HepG2 (cell line): Measurements from ENCODE around the gene REELD1. TPM values are rescaled to one million over a fixed set of nuclear protein-coding genes. Genes with fewer than 3 reads are reported as not detected.

Experiments used
- ATAC-seq: fragments of 200-7000 bp; cut with Tn5 transposase; 3 replicates; pipeline ENCODE4 v1.9.1; 2020; ENCODE audit warnings: mild to moderate bottlenecking, moderate library complexity
- BruUV-seq: library from RNA; stranded (reverse); fragments of 400-500 nt; replicated peaks from 2 replicates; lab custom pipeline; 2021; lab: Mats Ljungman, UMichigan
- CTCF ChIA-PET: fragments of 300-600 bp; formaldehyde crosslinking; extraction: SDS; loops from one replicate; lab custom pipeline; 2021; ENCODE audit warnings: low total read pairs, inconsistent platforms, low intra/inter-chr PET ratio; lab: Yijun Ruan, JAX
- POLR2A ChIA-PET: fragments of 350-600 bp; sonication (Branson Sonifier 250); formaldehyde crosslinking; loops from one replicate; lab custom pipeline; 2020; ENCODE audit warnings: antibody characterized with exemption, inconsistent platforms; lab: Yijun Ruan, JAX
- DNase-seq: peaks from one replicate; pipeline ENCODE4 v3.0.0-alpha.2; 2015; ENCODE audit warnings: low spot score
- FAIRE-seq: peaks from 3 replicates; lab custom pipeline; 2011; peaks lifted over from hg19 to GRCh38; lab: Jason Lieb, UNC
- H2AFZ ChIP-seq: one replicate; pipeline ENCODE4 v1.6.1; 2011; ENCODE audit warnings: low read length, inconsistent platforms
- H3K27ac ChIP-seq: fragments of 300-600 bp; 3 replicates; pipeline ENCODE4 v1.8.0; 2011; ENCODE audit warnings: mixed run types, mild to moderate bottlenecking, mixed read lengths, low read length, inconsistent platforms; ENCODE audit not compliant: insufficient read depth; ENCODE audit errors: extremely low read length
- H3K27me3 ChIP-seq, 2 experiments: fragments of 200-600 bp in 1 of 2; 2 replicates in 1 of 2; 3 replicates in 1 of 2; pipeline versions ENCODE4 v1.6.0 to v1.8.0; 2011; ENCODE audit warnings: low read length in 2 of 2, mild to moderate bottlenecking in 2 of 2, moderate library complexity in 2 of 2, inconsistent platforms in 1 of 2; ENCODE audit not compliant: insufficient read depth in 2 of 2, control insufficient read depth in 1 of 2
- H3K36me3 ChIP-seq, 2 experiments: fragments of 200-600 bp in 1 of 2; replicated peaks in 1 of 2; 2 replicates in 1 of 2; 3 replicates in 1 of 2; pipeline versions ENCODE4 v1.5.1 to v1.8.0; 2011; ENCODE audit warnings: low read length in 2 of 2, inconsistent platforms in 1 of 2; ENCODE audit not compliant: insufficient read depth in 2 of 2, control insufficient read depth in 1 of 2
- H3K4me1 ChIP-seq: 2 replicates; pipeline ENCODE4 v1.5.1; 2012; ENCODE audit warnings: low read length, inconsistent platforms; ENCODE audit not compliant: insufficient read depth
- H3K4me2 ChIP-seq: 2 replicates; pipeline ENCODE4 v1.6.0; 2011; ENCODE audit warnings: low read depth, low read length, inconsistent platforms
- H3K4me3 ChIP-seq, 3 experiments: fragments of 200-600 bp in 1 of 3; sonication (generic), shearing (Covaris generic) in 1 of 3; replicated peaks in 1 of 3; 2 replicates each; pipeline ENCODE4 v1.5.1; 2011 to 2016; ENCODE audit warnings: low read length in 3 of 3, inconsistent platforms in 2 of 3, low read depth in 2 of 3, mild to moderate bottlenecking in 2 of 3, control low read depth in 1 of 3, mixed read lengths in 1 of 3; ENCODE audit not compliant: insufficient read depth in 1 of 3
- H3K79me2 ChIP-seq: one replicate; pipeline ENCODE4 v1.6.1; 2011; ENCODE audit warnings: low read length, inconsistent platforms; ENCODE audit not compliant: insufficient read depth
- H3K9ac ChIP-seq: 2 replicates; pipeline ENCODE4 v1.6.0; 2011; ENCODE audit warnings: mild to moderate bottlenecking, low read depth, low read length, inconsistent platforms; ENCODE audit not compliant: insufficient read depth
- H3K9me3 ChIP-seq: 2 replicates; pipeline ENCODE4 v1.5.1; 2012; ENCODE audit warnings: mild to moderate bottlenecking, low read length
- H4K20me1 ChIP-seq: 2 replicates; pipeline ENCODE4 v1.6.0; 2011; ENCODE audit warnings: inconsistent platforms, mild to moderate bottlenecking, low read length, moderate library complexity; ENCODE audit not compliant: insufficient read depth
- EED ChIP-seq: sonication (generic); formaldehyde crosslinking; IDR thresholded peaks from 2 replicates; pipeline ENCODE4 v1.5.0; 2020; ENCODE audit warnings: mild to moderate bottlenecking, missing genetic modification reagents
- IRF1 ChIP-seq: sonication (generic); formaldehyde crosslinking; IDR thresholded peaks from 2 replicates; pipeline ENCODE4 v1.4.0; 2020; ENCODE audit warnings: low read depth, mild to moderate bottlenecking, missing genetic modification reagents
- KDM5A ChIP-seq: fragments of 200-600 bp; sonication (generic); IDR thresholded peaks from 2 replicates; pipeline ENCODE4 v1.7.0; 2018; ENCODE audit warnings: antibody characterized with exemption, mild to moderate bottlenecking, low read length, borderline replicate concordance
- KDM5B ChIP-seq: sonication (generic); formaldehyde crosslinking; IDR thresholded peaks from 2 replicates; pipeline ENCODE4 v1.4.0; 2020; ENCODE audit warnings: missing genetic modification reagents, mild to moderate bottlenecking, borderline replicate concordance
- MLXIP ChIP-seq: sonication (generic); formaldehyde crosslinking; IDR thresholded peaks from 2 replicates; pipeline ENCODE4 v1.9.0; 2021; ENCODE audit warnings: missing genetic modification reagents, borderline replicate concordance
- MTF1 ChIP-seq: sonication (generic); formaldehyde crosslinking; IDR thresholded peaks from 2 replicates; pipeline ENCODE4 v1.5.0; 2020; ENCODE audit warnings: missing genetic modification reagents
- NAIF1 ChIP-seq: sonication (generic); formaldehyde crosslinking; IDR thresholded peaks from 2 replicates; pipeline ENCODE4 v1.5.0; 2020; ENCODE audit warnings: mild to moderate bottlenecking, missing genetic modification reagents, borderline replicate concordance
- RNF2 ChIP-seq: fragments of 450-650 bp; conservative IDR thresholded peaks from 2 replicates; pipeline ENCODE4 v1.6.1; 2016; ENCODE audit warnings: low read depth
- TSC22D2 ChIP-seq: sonication (generic); formaldehyde crosslinking; IDR thresholded peaks from 2 replicates; pipeline ENCODE4 v1.5.1; 2020; ENCODE audit warnings: missing genetic modification reagents, mild to moderate bottlenecking, borderline replicate concordance
- ZFP1 ChIP-seq: IDR thresholded peaks from 2 replicates; pipeline ENCODE4 v1.6.1; 2016
- ZFY ChIP-seq: sonication (generic); formaldehyde crosslinking; IDR thresholded peaks from 2 replicates; pipeline ENCODE4 v1.4.0; 2020; ENCODE audit warnings: missing genetic modification reagents
- ZNF12 ChIP-seq: sonication (generic); formaldehyde crosslinking; IDR thresholded peaks from 2 replicates; pipeline ENCODE4 v1.5.0; 2020; ENCODE audit warnings: missing genetic modification reagents
- ZNF260 ChIP-seq: sonication (generic); formaldehyde crosslinking; IDR thresholded peaks from 2 replicates; pipeline ENCODE4 v1.4.0; 2020; ENCODE audit warnings: missing genetic modification reagents, low read depth, mild to moderate bottlenecking, borderline replicate concordance
- ZNF296 ChIP-seq: sonication (generic); formaldehyde crosslinking; conservative IDR thresholded peaks from 2 replicates; pipeline ENCODE4 v1.5.0; 2020; ENCODE audit warnings: mild to moderate bottlenecking, missing genetic modification reagents
- whole genome bisulfite sequencing: methylation state at CpG from one replicate; pipeline ENCODE4 v1.1.6; 2017; ENCODE audit warnings: low lambda C conversion rate; 5-methylcytosine and 5-hydroxymethylcytosine counted together
- in situ Hi-C: cut with HindIII; loops from 2 replicates; pipeline ENCODE4 v1.10.0; 2017; ENCODE audit warnings: low pct_unique_long_range_greater_than_20kb; ENCODE audit not compliant: extremely low pct_ligation_motif_present
- intact Hi-C: fragments of 100-400 bp; cut with micrococcal nuclease; formaldehyde crosslinking; loops from one replicate; pipeline ENCODE4 v1.10.0; 2022; ENCODE audit not compliant: unreplicated experiment
- polyA plus RNA-seq, 8 experiments: library from polyadenylated mRNA; depleted of rRNA in 3 of 8; stranded (reverse) in 7 of 8; unstranded in 1 of 8; fragments of >200 nt; fragmentation: Illumina TruSeq in 4 of 8; extraction: Trizol in 4 of 8; gene quantifications; 2 replicates each; pipeline versions ENCODE4 v1.2.1 to v1.2.3, GENCODE V29; 2011 to 2016; ENCODE audit warnings: low read depth in 4 of 8, missing spikeins in 1 of 8, mixed read lengths in 1 of 8; ENCODE audit not compliant: insufficient read depth in 1 of 8
- total RNA-seq, 5 experiments: library from RNA; depleted of rRNA; stranded (reverse); fragments of >200 nt; fragmentation: Illumina TruSeq; extraction: Trizol; gene quantifications; 2 replicates each; pipeline ENCODE4 v1.2.3, GENCODE V29; 2016; ENCODE audit warnings: low read depth in 1 of 5
- TF ChIP-seq, protein P1 (sequence below): IDR thresholded peaks from 2 replicates; pipeline ENCODE4 v1.6.1; 2018; ENCODE audit warnings: missing genetic modification reagents

The REELD1 gene
- total and polyA plus RNA-seq, 2 of the 13 experiments (the other 11 are each of a cell fraction or from before 2014, with no cell fraction given): 0.04 to 0.26 TPM

- POLR2A ChIA-PET: no interaction called here
- 99% methylated on average over 3 of the region's 3 CpGs for WGBS
- H3K27me3 ChIP-seq: no peaks in the 10 kb centered on the region
Measured at GRCh38 chr4:146182443-146182842, 31.9 kb upstream of the REELD1 start.

More at GRCh38 chr4:146182443-146182842, 31.9 kb upstream of the REELD1 start:
- H4K20me1 ChIP-seq: no peaks in the 10 kb centered on the region; the same call in 1 of the 2 replicates
- no peak overlapping the region for H3K4me3 ChIP-seq
- no TSS peak for BruUV-seq
- no peaks in the 10 kb centered on the region for H3K9me3 ChIP-seq
- no peak overlapping the region for H3K4me2 ChIP-seq
- peaks cover 4 to 29% of the 10 kb centered on the region in 2 experiments; a peak in 2 of 5 replicates for H3K36me3 ChIP-seq
- CTCF ChIA-PET: no interaction called here
- intact Hi-C loops: no loop called here
- in situ Hi-C loops: no loop called here
- no peak for FAIRE-seq
- H2AFZ ChIP-seq: no peak overlapping the region
- TF ChIP-seq, protein P1, sequence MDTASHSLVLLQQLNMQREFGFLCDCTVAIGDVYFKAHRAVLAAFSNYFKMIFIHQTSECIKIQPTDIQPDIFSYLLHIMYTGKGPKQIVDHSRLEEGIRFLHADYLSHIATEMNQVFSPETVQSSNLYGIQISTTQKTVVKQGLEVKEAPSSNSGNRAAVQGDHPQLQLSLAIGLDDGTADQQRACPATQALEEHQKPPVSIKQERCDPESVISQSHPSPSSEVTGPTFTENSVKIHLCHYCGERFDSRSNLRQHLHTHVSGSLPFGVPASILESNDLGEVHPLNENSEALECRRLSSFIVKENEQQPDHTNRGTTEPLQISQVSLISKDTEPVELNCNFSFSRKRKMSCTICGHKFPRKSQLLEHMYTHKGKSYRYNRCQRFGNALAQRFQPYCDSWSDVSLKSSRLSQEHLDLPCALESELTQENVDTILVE (CRISPR knock-in tag): no peak
- no peak for TF ChIP-seq KDM5B
- no peak for TF ChIP-seq NAIF1 (CRISPR knock-in tag)
- no peak for TF ChIP-seq ZFP1
- TF ChIP-seq ZNF296: no peak
- no peak for TF ChIP-seq EED (CRISPR knock-in tag)
- TF ChIP-seq TSC22D2 (CRISPR knock-in tag): no peak
- no peak for TF ChIP-seq KDM5A
- no peak for TF ChIP-seq ZFY (CRISPR knock-in tag)
- TF ChIP-seq ZNF260 (CRISPR knock-in tag): no peak
- TF ChIP-seq RNF2: no peak
- TF ChIP-seq MLXIP: no peak
- TF ChIP-seq MTF1: no peak
- no peak for TF ChIP-seq ZNF12
- TF ChIP-seq IRF1 (CRISPR knock-in tag): no peak
- no peak overlapping the region for H3K9ac ChIP-seq
- ATAC-seq: no peak
- peaks cover 12% of the 10 kb centered on the region for H3K79me2 ChIP-seq
- no peak overlapping the region for H3K27ac ChIP-seq
- no peak for DNase-seq
- 0 out of 2 replicates have a peak, but pooled peaks cover 19% of the 10 kb centered on the region for H3K4me1 ChIP-seq
